Prostate gland (tissue), 2 donors: ENCODE data around the gene DCLRE1A. TPM values are rescaled to one million over a fixed set of nuclear protein-coding genes. Genes with fewer than 3 reads are reported as not detected.
A peak's percentile ranks its signal among the peaks of the same experiment; 100 is the strongest.

Experiments used
- DNase-seq: peaks from one replicate; pipeline ENCODE4 v3.0.0-alpha.2; 2019; ENCODE audit warnings: low spot score
- H3K27ac ChIP-seq, 2 donors: fragments of 200-600 bp; sonication (generic); 2 replicates each; pipeline ENCODE4 v1.5.1; 2017 to 2019
- H3K27me3 ChIP-seq: fragments of 200-600 bp; sonication (generic); replicated peaks from 2 replicates; pipeline ENCODE4 v1.5.1; 2019; ENCODE audit not compliant: insufficient read depth
- H3K36me3 ChIP-seq, 2 donors: fragments of 200-600 bp; sonication (generic); 1 replicate in 1 of 2; 2 replicates in 1 of 2; pipeline versions ENCODE4 v1.5.1 to v1.8.1; 2017 to 2019
- H3K4me1 ChIP-seq: fragments of 200-600 bp; sonication (generic); replicated peaks from 2 replicates; pipeline ENCODE4 v1.5.1; 2019
- H3K4me3 ChIP-seq, 2 donors: fragments of 200-600 bp; sonication (generic); 2 replicates each; pipeline ENCODE4 v1.5.1; 2017 to 2019
- H3K9me3 ChIP-seq: fragments of 200-600 bp; sonication (generic); 2 replicates; pipeline ENCODE4 v1.5.1; 2017
- POLR2A ChIP-seq: fragments of 450-650 bp; IDR thresholded peaks from one replicate; pipeline ENCODE4 v1.6.1; 2016; ENCODE audit warnings: antibody characterized with exemption, mild to moderate bottlenecking
- POLR2AphosphoS5 ChIP-seq: sonication (generic); formaldehyde crosslinking; IDR thresholded peaks from one replicate; pipeline ENCODE4 v1.6.1; 2017; ENCODE audit warnings: antibody characterized with exemption
- WGBS: methylation state at CpG from one replicate; pipeline ENCODE4 v1.1.5; 2018; 5-methylcytosine and 5-hydroxymethylcytosine counted together
- intact Hi-C: fragments of 100-400 bp; cut with DNase I; formaldehyde crosslinking; loops from one replicate; pipeline ENCODE4 v1.14.2; 2022
- total RNA-seq, 2 donors: library from RNA; depleted of rRNA; stranded (reverse); fragments of >200 nt; gene quantifications; one replicate each; pipeline ENCODE4 v1.1.0, GENCODE V29; 2016
- TF ChIP-seq, protein P1 (sequence below), 4 experiments: fragments of 200-600 bp in 2 of 4; fragments of 450-650 bp in 2 of 4; sonication (generic) in 2 of 4; IDR thresholded peaks; 1 replicate in 3 of 4; 2 replicates in 1 of 4; pipeline ENCODE4 v1.5.1; 2016 to 2019; ENCODE audit warnings: antibody characterized with exemption in 4 of 4, mild to moderate bottlenecking in 2 of 4, moderate library complexity in 2 of 4

DCLRE1A gene
- total RNA-seq, 2 donors from 2014 or later, result 6.2 to 9.7 TPM

DNA sequence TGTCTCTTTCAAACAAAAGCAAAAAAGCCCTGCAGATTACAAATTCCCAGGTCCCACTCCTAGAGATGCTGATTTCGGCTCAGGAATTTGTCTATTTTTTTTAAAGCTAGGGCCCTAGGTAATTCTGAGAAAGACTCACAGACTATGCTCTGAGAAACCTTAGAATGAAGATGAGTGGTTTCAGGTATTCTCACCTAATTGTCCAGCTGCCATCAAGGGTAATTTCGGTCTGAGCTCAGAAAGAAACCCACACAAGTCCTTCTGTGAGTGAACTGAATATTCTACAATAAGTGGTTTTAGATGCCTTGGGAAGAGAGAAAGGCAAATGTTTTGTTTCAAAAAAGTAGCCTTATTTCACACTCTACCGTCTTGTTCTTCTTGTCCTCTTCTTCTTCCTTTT is 45.7 kb downstream of the DCLRE1A start:
- WGBS, result 86% methylated on average over 3 of the region's 3 CpGs
- H3K36me3 ChIP-seq, result no peaks in the 10 kb centered on the region
- intact Hi-C loops, result no loop called here
- no peak overlapping the region for H3K27ac ChIP-seq
- DNase-seq, result no peak
- H3K4me1 ChIP-seq, result no peaks in the 10 kb centered on the region
- no peaks in the 10 kb centered on the region for H3K27me3 ChIP-seq
- H3K4me3 ChIP-seq, result no peak overlapping the region
- TF ChIP-seq POLR2A (no peak), POLR2AphosphoS5 (no peak)
- TF ChIP-seq, protein P1, sequence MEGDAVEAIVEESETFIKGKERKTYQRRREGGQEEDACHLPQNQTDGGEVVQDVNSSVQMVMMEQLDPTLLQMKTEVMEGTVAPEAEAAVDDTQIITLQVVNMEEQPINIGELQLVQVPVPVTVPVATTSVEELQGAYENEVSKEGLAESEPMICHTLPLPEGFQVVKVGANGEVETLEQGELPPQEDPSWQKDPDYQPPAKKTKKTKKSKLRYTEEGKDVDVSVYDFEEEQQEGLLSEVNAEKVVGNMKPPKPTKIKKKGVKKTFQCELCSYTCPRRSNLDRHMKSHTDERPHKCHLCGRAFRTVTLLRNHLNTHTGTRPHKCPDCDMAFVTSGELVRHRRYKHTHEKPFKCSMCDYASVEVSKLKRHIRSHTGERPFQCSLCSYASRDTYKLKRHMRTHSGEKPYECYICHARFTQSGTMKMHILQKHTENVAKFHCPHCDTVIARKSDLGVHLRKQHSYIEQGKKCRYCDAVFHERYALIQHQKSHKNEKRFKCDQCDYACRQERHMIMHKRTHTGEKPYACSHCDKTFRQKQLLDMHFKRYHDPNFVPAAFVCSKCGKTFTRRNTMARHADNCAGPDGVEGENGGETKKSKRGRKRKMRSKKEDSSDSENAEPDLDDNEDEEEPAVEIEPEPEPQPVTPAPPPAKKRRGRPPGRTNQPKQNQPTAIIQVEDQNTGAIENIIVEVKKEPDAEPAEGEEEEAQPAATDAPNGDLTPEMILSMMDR (IDR thresholded peaks at IDR 0.05), result no peak
- H3K9me3 ChIP-seq, result no peaks in the 10 kb centered on the region

DNA sequence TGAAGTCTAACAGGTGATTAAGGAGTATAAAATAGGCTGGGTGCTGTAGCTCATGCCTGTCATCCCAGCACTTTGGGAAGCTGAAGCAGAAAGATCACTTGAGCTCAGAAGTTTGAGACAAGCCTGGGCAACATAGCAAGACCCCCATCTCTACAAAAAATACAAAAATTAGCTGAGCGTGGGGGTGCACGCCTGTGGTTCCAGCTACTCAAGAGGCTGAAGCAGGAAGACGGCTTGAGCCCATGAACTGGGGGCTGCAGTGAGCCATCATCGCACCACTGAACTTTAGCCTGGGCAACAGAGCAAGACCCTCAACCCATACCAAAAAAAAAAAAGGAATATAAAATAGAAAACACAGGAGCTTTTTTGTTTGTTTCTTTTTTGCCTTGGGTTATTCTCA is 47.4 kb downstream of the DCLRE1A start:
- no peak overlapping the region for H3K4me3 ChIP-seq
- 98% methylated on average over 4 of the region's 4 CpGs for WGBS
- no peaks in the 10 kb centered on the region for H3K36me3 ChIP-seq
- H3K27ac ChIP-seq, result no peak overlapping the region
- TF ChIP-seq POLR2A, result no peak
- TF ChIP-seq, protein P1 (IDR thresholded peaks at IDR 0.05), result no peak
- TF ChIP-seq POLR2AphosphoS5, result no peak
- DNase-seq, result no peak
- H3K27me3 ChIP-seq, result no peaks in the 10 kb centered on the region
- intact Hi-C loops, result no loop called here
- H3K4me1 ChIP-seq, result peaks cover 4% of the 10 kb centered on the region
- H3K9me3 ChIP-seq, result no peaks in the 10 kb centered on the region

DNA sequence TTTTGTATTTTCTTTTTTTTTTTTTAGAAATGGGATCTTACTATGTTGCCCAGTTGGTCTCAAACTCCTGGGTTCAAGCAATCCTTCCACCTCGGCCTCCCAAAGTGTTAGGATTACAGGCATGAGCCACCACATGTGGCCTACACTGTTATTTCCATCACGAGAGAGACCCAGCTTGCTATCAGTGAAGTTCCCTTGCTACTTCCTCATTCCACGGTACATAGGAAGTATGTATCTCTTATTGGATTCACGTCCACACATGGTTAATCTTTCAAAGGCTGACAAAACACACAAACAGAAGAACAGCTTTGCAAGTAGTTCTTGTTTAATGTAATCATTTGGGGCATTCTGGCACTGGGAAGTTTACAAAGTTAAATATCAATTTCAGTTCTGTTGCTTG is 50.9 kb downstream of the DCLRE1A start:
- Histone ChIP-seq H3K36me3 (no peaks in the 10 kb centered on the region), H3K27ac (peak overlapping the region; percentile 25 to 26), H3K4me1 (peaks cover 8% of the 10 kb centered on the region), H3K9me3 (no peaks in the 10 kb centered on the region), H3K4me3 (no peak overlapping the region), H3K27me3 (no peaks in the 10 kb centered on the region)
- 25% methylated on average over 4 of the region's 4 CpGs for WGBS
- no peak for DNase-seq
- intact Hi-C loops, result no loop called here
- TF ChIP-seq POLR2AphosphoS5 (no peak), POLR2A (no peak)
- TF ChIP-seq, protein P1 (IDR thresholded peaks at IDR 0.05), result no peak

DNA sequence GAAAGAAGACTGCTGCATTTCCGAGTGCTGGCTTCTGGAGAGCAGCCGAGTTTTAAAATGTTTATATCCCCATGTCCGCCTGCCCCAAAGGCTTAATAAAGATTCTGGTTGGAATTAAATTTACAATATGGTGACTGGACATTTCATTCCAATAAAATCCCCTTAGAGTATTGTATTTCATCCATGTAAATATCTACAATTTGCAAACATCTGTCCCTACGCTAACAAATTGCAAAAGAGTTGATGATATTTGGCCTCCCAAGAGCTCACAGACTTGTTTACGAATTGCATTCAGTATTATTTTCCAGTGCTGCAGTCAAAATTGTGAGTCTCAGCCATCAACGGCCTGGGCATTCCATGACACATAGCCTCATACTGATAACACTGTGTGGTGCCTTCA is 52.3 kb downstream of the DCLRE1A start:
- WGBS, result 53% methylated on average over 6 of the region's 6 CpGs
- Histone ChIP-seq H3K36me3 (no peaks in the 10 kb centered on the region), H3K4me3 (no peak overlapping the region), H3K27me3 (no peaks in the 10 kb centered on the region), H3K4me1 (peaks cover 8% of the 10 kb centered on the region), H3K27ac (peak overlapping the region in 1 of 2 donors; percentile 12), H3K9me3 (no peaks in the 10 kb centered on the region)
- intact Hi-C loops, result no loop called here
- DNase-seq, result no peak
- TF ChIP-seq POLR2A (no peak), POLR2AphosphoS5 (no peak)
- TF ChIP-seq, protein P1 (IDR thresholded peaks at IDR 0.05), result no peak

DNA sequence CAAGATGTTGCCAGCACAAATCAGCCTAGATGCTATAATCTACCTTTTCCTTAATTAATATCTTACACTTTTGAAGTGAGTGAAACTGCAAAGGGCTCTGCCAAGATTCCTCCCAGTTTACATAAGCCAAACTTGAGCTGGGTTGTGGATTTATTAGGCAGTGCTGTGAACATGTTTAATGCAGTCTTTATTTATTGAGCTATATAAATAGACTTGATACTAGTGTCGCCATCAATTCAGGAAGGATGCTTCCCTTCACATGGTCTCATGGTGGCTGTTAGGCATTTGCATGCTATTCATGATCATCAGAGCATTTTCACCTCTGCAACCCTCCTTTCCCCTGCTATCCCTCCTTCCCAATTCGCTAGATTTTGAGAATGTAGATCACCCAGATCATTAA is 62.2 kb downstream of the DCLRE1A start:
- H3K4me1 ChIP-seq, result no peaks in the 10 kb centered on the region
- H3K4me3 ChIP-seq, result no peak overlapping the region
- 45% methylated on average over 2 of the region's 2 CpGs for WGBS
- no peak for DNase-seq
- H3K27ac ChIP-seq, result no peak overlapping the region
- no peaks in the 10 kb centered on the region for H3K27me3 ChIP-seq
- intact Hi-C loops, result no loop called here
- TF ChIP-seq, protein P1 (IDR thresholded peaks at IDR 0.05), result no peak
- no peaks in the 10 kb centered on the region for H3K36me3 ChIP-seq
- no peaks in the 10 kb centered on the region for H3K9me3 ChIP-seq
